ENCODE measurements around the gene POM121L2.
"Not testable (repeated sequence)": the region's sequence is repeated elsewhere in the genome, so short reads cannot be mapped to it uniquely, and the experiment has no call there.

POM121L2 gene

DNA sequence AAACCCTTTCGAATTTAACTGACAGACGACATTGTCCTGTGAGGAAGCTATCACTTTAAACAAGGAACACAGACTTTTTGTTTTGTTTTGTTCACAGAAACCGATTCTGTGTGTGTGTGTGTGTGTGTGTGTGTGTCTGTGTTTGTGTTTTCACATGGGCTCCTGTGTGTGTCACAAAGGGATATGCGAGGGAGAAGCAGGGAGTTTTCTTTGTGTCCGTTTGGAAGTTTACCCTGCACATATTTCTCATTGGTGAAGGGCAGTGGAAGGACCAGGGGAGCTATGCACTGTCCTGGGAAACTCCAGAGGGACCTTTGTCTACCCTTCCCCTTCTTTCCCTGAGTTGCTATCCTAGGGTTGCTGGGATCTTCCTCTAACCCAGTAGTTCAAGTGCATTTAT, 17.7 kb downstream of the POM121L2 start:
- DNase-seq (ENCODE audit: low read depth, low spot score), result no peak

DNA sequence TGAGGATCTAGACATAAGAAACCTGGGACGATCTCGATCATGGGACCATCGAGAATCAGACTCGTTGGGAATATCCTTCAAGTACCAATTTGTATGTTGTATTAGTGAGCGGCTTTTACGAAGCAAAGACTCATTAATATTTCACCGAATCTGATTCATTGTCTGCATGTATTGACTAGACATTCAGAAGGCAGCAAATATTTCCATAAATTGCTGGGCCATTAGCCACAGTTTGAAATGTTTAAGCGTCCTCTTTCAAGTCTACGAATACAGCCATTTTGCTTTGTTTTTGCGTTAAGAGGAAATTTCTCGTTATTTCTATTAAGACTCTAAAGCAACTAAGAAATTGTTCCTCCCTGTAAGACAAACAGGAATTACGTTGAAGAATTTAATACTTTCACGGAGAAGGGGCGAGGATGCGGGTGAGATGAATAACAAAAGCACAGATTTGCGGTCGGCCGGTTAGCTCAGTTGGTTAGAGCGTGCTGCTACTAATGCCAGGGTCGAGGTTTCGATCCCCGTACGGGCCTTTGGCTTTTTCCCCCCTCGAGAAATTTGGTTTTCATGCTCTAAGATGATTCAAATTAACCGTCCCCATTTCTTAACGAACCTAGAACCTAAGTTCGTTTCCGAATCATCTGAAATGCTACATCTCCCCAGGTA, 18.5 kb downstream of the POM121L2 start:
- DNase-seq (ENCODE audit: low read depth, low spot score), result no peak

DNA sequence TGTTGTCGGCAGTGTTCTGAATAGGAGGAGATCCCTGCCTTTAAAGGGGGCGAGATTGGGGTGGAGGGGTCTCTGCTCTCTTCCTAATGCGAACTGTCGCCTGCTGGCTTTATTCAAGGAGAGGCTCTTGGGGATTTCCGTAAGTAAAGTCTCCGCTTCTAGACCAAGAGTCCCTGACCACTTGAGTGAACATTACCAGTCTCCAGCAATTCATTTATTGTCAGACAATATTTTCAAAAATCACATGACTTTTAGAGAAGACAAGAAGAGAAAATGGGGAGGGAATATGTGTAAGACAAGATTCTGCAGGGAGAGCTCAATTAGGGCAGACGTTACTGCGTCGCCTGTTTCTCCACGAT, 21.2 kb downstream of the POM121L2 start:
- no peak for DNase-seq (ENCODE audit: low read depth, low spot score)

DNA sequence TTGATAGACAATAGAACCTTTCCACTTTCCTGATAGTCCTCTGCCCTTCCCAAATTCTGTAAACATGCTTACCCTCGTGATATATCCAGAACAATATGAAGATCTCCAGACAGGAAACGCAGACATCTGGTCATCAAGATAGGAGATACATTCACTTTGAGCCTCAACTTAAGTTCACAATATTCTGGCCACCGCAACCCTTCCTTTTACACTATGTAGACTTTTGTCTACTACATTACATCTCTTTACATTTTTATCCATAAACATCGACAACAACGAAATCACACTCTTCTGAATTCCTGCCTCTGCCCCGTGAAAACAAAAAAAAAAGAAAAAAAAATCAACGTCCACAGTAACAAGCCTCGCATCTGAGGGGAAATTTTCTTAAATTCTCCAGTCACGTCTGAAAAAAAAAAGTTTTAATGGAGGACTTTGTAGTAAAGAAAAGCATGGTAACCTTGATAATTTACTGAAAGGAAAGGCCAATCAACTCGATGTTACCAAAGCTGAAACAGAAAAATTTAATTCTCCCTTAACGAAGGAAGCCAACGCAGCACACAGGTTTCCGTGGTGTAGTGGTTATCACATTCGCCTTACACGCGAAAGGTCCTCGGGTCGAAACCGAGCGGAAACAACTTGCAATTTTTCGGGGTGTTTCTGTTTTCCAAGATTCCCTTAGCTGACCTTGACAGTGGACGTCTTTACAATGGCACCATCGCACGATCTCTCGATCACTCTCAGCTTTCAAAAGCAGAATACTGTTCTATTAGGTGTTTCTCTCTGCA, 21.8 kb downstream of the POM121L2 start:
- DNase-seq (ENCODE audit: low read depth, low spot score), result peak; percentile 89

DNA sequence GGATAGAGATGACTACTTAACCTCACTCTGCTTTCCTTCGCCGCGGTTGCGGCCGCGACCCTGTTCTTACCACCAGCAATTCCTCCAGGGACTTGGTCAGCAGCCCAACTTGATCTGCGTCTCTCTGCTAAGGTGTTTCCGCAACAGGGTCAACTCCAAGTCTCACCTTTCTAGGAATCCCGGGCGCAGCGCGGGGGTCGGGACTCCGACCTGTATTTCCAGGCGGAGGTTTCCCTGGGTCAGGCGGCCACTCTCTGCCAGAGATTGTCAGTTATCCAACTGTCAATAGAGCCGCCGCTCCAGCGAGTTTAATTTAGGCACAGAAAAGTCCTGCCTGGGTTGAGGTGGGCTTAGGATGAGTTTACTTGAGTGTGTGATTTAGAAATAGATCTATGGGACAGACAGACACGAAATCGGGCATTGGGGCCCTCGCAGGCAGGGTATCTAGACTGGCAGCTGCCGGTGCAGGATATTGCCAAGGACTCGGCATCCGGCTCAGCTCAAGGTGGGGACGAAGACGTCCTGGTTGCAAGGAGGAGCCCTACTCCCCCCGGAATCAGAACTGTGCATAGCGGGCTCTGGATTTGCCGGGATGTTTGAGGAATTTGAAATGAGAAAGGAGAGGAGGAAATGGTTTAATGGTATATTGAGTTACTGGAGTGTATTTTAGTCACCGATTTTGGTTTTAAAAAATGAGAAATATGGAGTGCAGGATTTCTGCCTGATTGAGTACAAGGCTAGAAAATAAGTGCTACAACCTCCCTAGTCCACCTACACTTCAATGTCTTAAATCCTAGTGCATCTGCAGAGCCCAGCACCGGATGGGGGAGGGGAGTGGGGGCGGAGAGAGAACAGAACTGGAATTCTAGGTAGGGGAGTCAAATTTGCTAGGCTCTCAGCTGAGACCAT, 23.7 kb downstream of the POM121L2 start:
- no peak for DNase-seq (ENCODE audit: low read depth, low spot score)

DNA sequence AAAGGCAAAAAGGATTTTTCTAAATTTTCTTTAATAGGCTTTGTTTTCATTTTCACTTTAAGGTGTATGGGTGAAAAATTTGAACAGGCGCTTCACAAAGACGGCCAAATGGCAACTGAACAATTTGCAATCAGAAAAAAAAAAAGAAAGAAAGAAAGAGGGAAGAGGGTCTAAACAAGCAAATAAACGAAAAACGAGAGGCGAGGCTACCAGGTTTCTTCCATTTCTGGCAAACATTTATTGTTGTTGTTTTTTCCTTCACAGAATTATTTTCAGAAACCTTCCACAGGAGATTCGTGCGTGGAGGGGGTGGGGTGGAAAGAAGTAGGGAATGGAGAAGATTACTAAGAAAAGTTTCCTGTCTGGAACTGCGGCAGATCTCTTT, 24.3 kb downstream of the POM121L2 start:
- DNase-seq (ENCODE audit: low read depth, low spot score), result no peak

DNA sequence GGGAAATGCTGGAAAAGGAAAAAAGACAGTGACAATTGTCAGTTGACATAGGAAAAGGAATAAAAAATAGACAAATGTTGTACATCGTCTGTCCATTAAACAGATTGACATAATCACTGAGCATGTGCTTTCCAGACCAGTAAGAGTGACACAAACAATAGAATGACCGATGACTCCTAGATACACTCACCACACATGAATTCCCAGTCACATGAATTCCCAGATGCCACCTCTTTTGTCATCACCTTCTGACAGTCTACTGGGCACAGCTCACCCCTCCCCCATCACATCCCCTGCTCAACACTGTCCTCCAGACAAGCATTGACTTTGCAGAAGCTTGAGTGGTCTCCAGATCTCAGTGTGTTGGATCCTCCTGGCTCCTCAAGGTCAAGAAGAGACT, 25.9 kb downstream of the POM121L2 start:
- no peak for DNase-seq (ENCODE audit: low read depth, low spot score)

DNA sequence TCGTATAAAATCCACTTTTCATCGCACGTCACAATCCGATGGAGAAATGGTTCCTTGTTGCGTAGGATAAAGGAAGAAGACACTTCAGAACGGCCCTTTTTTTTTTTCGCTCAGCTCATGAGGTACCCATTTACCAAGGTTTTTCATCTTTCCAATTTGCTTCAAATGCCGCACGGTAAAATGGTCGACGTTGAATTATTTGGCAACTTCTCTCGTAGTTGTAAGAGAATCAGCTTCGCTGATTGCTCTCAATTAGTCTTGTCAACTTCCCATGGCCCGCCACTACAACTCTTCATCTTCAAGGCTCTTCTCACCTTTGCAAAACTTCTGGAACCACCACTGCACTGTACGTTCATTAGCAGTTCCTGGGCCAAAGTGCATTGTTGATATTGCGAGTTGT, 28.8 kb downstream of the POM121L2 start:
- DNase-seq (ENCODE audit: low read depth, low spot score), result no peak

DNA sequence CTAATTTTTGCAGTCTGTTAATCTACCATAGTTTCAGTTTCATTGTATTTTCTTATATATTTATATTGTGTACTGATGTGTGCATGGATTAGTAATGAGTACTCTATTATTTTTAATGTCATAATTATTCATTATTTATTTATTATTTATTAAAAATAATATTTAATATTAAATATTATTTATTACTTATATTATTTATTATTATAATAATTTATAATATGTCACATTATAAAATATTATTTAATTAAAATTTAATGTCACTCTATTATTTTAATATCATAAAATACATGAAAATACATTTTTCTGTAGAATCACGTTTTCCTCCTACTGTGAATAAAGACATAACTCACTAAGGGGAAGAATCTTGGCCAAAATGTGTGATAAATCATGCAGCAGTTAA, 30.5 kb downstream of the POM121L2 start:
- no peak for DNase-seq (ENCODE audit: low read depth, low spot score)

DNA sequence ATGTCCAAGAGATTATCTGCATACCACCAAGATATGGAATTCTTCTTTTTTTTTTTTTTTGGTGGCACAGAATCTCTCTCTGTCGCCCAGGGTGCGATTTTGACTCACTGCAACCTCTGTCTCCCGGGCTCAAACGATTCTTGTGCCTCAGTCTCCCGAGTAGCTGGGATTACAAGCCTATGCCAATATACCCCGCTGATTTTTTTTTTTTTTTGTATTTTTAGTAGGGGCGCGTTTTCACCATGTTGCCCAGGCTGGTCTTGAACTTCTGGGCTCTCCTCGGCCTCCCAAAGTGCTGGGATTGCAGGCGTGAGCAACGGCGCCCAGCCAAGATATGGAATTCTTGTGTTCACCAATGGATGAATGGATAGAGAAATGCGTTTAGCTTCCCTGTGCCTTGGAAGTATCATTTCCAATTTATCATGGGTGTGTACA, 31.0 kb downstream of the POM121L2 start:
- no peak for DNase-seq (ENCODE audit: low read depth, low spot score)

DNA sequence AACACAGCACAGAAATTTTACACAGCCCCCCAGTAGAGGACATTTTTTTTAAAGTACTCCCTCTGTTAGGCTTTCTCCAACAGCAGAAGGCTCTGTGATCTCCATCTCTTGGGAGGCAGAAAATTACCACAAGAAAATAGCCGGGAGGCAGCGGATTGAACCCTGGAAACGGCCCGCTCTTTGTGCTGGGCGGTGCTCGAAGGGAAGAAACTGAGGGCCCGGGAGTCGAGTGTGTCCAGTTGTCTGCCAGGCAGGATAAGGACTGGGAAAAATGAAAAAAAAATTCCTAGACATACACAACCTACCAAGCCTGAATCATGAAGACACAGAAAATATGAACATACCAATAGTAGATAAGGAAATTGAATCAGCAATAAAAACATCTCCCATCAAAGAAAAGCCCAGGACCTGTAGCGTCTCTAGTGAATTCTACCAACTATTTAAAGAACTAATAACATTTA, 31.5 kb downstream of the POM121L2 start:
- no peak for DNase-seq (ENCODE audit: low read depth, low spot score)

DNA sequence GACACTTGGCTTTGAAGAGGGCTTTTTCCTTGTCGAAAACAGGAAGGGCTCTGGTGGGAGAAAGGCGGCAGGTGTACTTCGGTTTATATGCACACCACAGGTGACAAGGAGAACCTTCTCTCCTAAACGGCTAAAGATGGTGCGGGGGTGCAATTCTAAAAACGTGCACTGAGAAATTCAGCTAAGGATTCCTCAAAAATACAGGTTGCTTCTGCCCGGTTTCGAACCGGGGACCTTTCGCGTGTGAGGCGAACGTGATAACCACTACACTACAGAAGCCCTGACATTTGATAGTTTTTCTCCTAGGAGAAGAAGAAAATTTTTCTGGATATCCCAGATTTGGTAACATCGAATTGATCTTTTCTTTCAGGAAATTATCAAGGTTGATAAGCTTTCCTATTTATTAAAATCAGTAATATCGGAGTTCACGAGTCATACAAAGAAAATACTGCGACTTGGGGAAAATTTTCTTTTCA, 32.0 kb downstream of the POM121L2 start:
- no peak for DNase-seq (ENCODE audit: low read depth, low spot score)

DNA sequence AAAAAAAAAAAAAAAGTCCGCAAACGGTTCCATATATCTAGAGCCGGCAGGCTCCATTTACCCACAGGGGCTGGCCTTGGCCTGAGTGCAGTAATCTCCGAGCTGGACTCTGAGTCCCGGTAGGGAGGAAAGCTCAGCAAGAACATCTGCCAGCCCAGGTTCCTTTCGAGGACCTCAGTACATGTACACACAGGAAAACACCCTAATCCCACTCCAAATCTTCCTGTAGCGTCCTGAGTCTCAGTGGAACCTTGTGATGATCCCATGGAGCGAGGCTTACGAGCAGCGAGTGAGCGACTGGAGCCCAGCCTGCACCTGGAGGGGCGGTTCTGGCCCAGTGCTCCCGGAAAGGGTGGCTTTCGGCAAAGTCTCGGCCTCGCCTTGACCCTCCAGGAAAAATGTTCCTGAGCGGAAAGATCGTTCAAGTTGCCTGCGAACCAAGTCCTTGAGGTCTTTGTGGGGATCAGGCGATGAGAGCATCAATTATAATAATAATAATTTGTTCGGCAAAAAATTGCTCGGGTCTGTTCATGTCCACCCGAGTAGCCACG, 32.5 kb downstream of the POM121L2 start:
- DNase-seq (ENCODE audit: low read depth, low spot score), result no peak

DNA sequence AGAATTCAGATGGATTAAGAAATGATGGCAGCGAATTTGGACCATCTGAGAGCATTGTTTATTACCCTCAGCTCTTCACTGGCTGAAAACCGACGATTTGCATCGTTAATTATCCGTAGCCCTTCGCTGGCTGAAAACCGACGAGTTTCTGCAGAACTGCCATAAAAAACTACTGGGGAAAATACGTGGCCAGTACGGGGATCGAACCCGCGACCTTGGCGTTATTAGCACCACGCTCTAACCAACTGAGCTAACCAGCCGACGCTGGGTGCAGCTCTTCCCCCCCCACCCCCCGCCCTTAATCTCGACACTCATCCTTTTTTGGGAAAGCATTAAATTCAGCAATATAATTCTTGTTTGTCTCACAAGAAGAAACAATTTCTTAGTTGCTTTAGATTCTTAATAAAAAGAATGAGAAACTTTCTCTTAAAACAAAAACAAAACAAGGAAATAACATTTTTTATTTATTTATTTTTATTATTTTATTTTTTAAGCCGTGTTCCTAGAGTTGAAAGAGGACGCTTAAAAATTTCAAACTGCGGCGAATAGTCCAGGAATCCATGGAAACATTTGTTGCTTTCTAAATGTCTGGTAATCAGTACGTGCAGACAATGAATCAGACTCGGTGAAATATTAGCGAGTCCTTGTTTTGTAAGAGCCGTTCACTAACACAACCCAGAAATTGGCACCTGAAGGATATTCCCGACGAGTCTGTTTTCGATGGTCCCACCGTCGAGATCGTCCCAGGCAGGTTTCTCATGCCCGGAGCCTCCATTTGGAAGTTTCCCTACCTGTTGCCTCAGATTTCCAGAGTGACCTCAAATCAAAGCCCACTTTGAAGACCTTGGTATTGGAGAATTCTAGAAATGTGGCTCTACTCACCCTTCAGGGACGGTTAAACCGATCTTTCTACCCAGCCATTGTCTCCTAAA, 36.8 kb downstream of the POM121L2 start:
- no peak for DNase-seq (ENCODE audit: low read depth, low spot score)

DNA sequence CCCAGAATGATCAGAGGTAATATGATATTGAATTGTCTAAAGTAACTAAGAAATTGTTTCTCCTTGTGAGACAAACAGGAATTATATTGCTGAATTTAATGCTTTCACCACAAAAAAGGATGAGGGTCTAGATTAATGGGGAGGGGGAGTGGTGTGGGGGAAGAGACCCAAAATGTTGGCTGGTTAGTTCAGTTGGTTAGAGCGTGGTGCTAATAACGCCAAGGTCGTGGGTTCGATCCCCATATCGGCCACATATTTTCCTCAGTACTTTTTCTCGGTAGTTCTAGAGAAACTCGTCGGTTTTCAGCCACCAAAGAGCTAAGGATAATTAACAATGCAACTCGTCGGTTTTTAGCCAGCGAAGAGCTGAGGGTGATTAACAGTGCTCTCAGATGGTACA, 38.3 kb downstream of the POM121L2 start:
- DNase-seq (ENCODE audit: low read depth, low spot score), result no peak

DNA sequence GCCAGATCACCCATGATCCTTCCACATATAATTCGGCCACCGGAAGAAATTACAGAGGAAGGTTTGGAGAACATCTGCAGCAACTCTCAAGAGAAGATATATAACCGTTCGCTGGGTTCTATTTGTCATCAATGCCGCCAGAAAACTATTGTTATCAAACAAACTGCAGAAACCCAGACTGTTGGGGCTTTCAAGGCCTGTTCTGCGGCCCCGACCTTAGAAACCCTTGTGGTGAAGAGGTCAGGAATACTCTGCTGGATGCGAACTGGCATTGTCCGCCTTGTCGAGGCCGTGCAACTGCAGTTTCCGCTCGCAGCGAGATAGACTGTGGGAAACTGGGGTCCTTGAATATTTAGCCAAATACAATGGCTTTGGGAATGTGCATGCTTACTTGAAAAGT, 43.3 kb downstream of the POM121L2 start:
- DNase-seq (ENCODE audit: low read depth, low spot score), result no peak

DNA sequence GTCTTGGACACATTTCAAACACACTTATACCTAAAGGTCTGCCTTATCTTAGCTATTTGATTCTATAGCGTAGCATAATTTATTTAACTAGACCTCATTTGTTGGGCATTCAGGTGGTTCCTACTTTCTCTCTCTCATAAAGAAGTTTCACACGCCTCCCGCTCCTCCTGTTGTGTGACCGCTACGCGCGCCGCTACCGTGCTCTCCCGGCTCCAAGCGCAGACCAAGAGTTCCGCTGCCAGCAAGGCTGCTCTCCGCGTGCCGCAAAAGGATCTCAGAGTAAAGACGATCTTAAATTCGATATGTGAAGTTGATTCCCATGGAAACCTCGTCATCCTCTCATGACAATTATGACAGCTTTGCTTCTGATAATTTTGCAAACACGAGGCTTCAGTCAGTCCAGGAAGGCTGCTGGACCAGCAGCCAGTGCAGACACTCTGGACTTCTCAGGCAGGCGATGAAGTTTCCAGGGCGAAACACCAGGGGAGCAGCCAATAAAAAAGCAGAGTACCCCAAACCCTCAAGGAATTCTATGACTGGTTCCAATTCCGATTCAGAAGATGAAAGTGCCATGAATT, 44.1 kb downstream of the POM121L2 start:
- DNase-seq (ENCODE audit: low read depth, low spot score), result no peak

DNA sequence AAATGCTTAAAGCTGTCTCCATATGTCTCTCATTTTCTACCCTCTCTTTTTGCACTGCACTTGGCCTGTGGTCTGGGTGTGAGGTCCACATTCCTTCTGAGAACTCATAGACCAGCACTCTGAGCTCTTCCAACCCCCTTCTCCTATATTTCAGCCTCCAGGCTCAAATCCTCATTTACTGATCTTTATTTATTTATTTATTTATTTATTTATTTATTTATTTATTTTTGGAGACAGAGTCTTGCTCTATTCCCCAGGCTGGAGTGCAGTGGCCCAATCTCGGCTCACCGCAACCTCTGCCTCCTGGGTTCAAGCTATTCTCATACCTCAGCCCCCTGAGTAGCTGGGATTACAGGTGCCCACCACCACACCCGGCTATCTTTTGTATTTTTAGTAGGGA, 45.1 kb downstream of the POM121L2 start:
- not testable (repeated sequence) for DNase-seq (ENCODE audit: low read depth, low spot score)

DNA sequence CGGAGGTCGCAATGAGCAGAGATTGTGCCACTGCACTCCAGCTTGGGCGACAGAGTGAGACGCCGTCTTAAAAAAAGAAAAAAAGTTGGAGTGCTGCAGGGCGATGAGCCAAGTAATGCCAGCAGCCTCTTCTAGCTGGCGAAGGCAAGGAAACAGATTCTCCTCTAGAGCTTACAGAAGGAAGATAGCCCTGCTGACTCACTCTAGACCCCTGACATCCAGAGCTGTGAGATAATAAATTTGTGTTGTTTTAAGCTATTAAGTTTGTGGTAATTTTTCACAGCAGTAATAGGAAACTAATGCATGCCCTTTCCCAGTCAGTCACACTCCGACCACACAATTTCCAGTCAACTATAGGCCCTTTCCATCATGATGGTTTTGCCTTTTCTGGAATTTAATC, 48.2 kb downstream of the POM121L2 start:
- no peak for DNase-seq (ENCODE audit: low read depth, low spot score)

DNA sequence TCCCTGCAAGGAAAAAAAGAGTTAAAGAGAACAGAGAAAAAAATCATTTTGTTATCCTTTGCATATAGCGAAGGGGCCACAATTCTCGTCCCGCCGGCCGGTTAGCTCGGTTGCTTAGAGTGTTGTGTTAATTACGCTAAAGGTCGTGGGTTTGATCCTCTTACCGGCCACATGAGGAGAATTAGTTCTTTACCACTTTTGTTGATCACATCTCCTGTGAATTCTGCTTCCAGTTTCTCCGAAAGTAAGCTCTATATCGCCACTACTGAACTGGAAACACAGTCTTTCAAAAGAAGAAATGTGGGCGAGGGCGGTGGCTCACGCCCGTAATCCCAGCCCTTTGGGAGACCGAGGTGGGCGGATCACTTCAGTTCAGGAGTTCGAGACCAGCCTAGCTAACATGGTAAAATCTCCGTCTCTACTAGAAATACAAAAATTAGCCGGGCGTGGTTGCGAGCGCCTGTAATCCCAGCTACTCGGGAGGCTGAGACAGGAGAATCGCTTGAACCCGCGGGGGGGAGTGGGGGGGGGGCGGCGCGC, 51.2 kb downstream of the POM121L2 start:
- DNase-seq (ENCODE audit: low read depth, low spot score), result no peak

Measured in iPS DF 19.7 (cell line).